Epithelial cell of proximal tubule (primary cell): ENCODE data around the gene TXNDC11. TPM values are rescaled to one million over a fixed set of nuclear protein-coding genes. Genes with fewer than 3 reads are reported as not detected.

Source experiments
- DNase-seq: peaks from one replicate; pipeline ENCODE4 v3.0.0-alpha.2; 2011; ENCODE audit warnings: low read depth
- H3K4me3 ChIP-seq: 2 replicates; pipeline ENCODE4 v1.5.1; 2011; ENCODE audit warnings: low read depth, mild to moderate bottlenecking, low read length
- CTCF ChIP-seq: conservative IDR thresholded peaks from 2 replicates; pipeline ENCODE4 v1.5.1; 2012; ENCODE audit warnings: low read depth, mild to moderate bottlenecking, low read length
- total RNA-seq: library from RNA; depleted of rRNA; stranded (reverse); fragments of >200 nt; gene quantifications from 2 replicates; pipeline ENCODE4 v1.2.3, GENCODE V29; 2015

The TXNDC11 gene
- total RNA-seq, 1 donor from 2014 or later = 20.2 TPM

DNA sequence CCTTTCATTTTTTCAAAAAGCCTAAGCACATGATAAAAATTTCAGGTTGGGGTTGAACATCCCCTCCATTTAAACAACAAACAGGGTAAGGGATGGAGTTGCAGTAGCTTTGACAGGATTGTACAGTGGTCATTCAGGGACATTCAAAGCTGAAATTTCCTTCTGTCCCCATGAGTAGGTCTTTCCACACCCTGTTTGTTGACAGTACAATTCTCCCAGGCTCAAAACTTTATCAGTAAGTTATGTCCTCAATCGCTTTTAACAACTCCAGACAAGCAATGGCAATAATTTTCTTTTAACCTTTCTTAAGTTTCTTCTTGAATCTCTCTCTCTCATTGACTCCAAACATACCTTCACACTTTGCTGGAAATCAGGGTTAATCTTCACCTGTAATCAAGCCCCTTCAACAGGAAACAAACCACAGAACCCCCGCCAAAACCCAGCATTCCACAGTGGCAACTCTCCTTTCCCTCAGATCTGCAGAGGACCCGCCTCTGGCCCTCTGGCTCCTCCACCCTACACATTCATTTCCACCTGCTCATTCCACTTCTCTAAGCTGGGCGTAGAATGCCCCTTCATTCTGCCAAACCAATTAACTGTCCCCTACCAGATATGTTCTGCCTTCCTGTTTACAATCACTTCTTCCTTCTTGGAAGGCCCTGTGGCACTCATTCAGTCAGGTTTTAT lies 20.7 kb downstream of the TXNDC11 start:
- H3K4me3 ChIP-seq = no peak overlapping the region
- no peak for TF ChIP-seq CTCF
- DNase-seq = no peak

DNA sequence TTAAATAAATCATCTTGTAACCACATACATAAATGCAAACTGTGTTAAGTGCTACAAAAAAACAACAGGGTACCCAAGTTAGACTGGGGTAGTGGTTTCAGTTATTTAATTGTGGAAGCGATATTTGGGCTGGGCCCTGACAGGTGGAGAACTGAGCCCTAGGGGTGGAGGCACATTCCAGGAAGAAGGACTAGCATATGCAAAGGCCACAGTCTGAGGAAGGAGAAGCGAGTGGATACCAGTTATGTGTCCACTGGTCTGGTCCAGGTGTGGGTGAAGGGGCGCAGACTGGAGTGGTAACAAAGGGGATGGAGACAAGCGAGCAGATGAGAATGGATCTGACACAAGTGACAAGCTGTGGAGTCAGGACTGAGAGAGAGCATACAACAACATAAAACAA lies 22.9 kb downstream of the TXNDC11 start:
- H3K4me3 ChIP-seq = no peak overlapping the region
- TF ChIP-seq CTCF = no peak
- DNase-seq = no peak

- no peak for TF ChIP-seq CTCF
- H3K4me3 ChIP-seq = no peak overlapping the region
- no peak for DNase-seq
Observed at GRCh38 chr16:11719171-11719570, 23.5 kb downstream of the TXNDC11 start.

GRCh38 chr16:11717811-11718210 lies 24.8 kb downstream of the TXNDC11 start:
- H3K4me3 ChIP-seq = no peak overlapping the region
- no peak for TF ChIP-seq CTCF
- no peak for DNase-seq

- DNase-seq = no peak
- TF ChIP-seq CTCF = no peak
- H3K4me3 ChIP-seq = no peak overlapping the region
Observed at GRCh38 chr16:11716336-11716735, 26.3 kb downstream of the TXNDC11 start.

GRCh38 chr16:11715246-11715947 lies 27.3 kb downstream of the TXNDC11 start:
- no peak for TF ChIP-seq CTCF
- DNase-seq = no peak
- no peak overlapping the region for H3K4me3 ChIP-seq

DNA sequence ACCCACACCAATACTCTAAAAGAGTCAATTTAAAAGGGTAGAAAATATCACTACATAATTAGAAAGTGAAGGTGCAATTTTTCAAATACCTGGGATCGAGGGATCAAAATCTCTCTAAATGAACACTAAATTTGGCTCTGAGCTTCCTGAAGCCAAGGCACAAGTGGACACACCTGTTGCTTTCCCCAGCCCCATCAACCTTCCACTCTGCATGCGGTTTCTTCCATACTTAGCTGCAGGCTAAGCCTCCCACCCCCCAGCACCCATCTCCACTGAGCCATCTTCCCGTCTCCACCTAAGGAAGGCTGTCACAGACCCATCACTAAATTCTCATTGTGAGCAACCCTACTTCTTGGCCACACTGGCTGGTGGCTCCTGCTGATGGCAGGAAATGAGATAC lies 30.5 kb downstream of the TXNDC11 start:
- no peak for TF ChIP-seq CTCF
- H3K4me3 ChIP-seq = no peak overlapping the region
- DNase-seq = no peak
